ENCODE data around the gene OXT. TPM values are rescaled to one million over a fixed set of nuclear protein-coding genes. Genes with fewer than 3 reads are reported as not detected.

OXT gene
- total and polyA plus RNA-seq, 5 donors from 2014 or later, result 0.50 to 0.83 (median 0.61) TPM; not detected in 2

DNA sequence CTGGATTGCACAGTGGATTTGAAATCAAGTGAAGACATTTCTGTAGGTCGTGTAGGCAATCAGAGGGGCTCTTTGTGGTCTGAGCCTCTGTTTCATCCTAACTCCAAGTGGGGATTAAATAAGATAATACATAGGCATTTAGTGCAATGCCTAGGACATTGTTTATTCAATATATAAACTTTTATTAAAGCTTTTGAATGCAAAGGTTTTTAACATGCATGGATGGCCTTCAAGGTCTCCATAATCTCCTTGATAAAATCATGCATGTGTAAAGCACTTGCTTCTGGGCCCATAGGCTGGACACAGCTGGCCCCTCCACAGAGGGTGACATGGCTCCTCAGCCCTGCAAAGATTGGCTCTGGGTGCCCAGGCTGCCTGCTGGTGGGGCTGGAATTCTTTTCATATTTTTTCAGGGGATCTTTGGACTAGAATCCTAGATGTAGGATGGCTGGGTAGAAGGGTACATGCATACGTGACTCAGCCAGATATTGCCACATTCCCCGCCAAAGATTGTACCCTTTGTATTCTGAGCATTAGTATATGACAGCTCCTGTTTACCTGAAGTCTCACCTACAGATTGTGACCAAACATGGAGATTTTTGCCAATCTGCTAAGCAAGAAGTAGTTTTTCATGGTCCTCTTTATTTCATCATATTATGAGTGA is 32.1 kb downstream of the OXT start:
- H3K27me3 Mint-ChIP-seq, result no peaks in the 10 kb centered on the region
- Histone ChIP-seq H3K9me3 (ENCODE audit: control insufficient read depth in 2 of 2, low read length in 2 of 2) (no peaks in the 10 kb centered on the region), H3K36me3 (ENCODE audit: control insufficient read depth, insufficient read depth, low read length) (no peaks in the 10 kb centered on the region), H3K4me3 (ENCODE audit: low read depth, low read length) (no peak overlapping the region), H3K4me1 (ENCODE audit: control insufficient read depth, insufficient read depth, low read length, poor library complexity, severe bottlenecking) (peaks cover 20% of the 10 kb centered on the region), H3K27ac (ENCODE audit: insufficient read depth, low read length, poor library complexity, severe bottlenecking) (no peak overlapping the region), H3K27me3 (ENCODE audit: control insufficient read depth, insufficient read depth, low read length) (no peaks in the 10 kb centered on the region)
- H3K9me3 Mint-ChIP-seq, result no peaks in the 10 kb centered on the region
- ATAC-seq (ENCODE audit: low read depth in 2 of 2) (no peak), DNase-seq (no peak)
- peaks cover 10 to 29% (median 16%) of the 10 kb centered on the region in 4 donors for H3K4me1 Mint-ChIP-seq
- peak overlapping the region; percentile 28 to 89 (median 76) for H3K27ac Mint-ChIP-seq
- no peak overlapping the region for H3K4me3 Mint-ChIP-seq
- no peaks in the 10 kb centered on the region for H3K36me3 Mint-ChIP-seq

DNA sequence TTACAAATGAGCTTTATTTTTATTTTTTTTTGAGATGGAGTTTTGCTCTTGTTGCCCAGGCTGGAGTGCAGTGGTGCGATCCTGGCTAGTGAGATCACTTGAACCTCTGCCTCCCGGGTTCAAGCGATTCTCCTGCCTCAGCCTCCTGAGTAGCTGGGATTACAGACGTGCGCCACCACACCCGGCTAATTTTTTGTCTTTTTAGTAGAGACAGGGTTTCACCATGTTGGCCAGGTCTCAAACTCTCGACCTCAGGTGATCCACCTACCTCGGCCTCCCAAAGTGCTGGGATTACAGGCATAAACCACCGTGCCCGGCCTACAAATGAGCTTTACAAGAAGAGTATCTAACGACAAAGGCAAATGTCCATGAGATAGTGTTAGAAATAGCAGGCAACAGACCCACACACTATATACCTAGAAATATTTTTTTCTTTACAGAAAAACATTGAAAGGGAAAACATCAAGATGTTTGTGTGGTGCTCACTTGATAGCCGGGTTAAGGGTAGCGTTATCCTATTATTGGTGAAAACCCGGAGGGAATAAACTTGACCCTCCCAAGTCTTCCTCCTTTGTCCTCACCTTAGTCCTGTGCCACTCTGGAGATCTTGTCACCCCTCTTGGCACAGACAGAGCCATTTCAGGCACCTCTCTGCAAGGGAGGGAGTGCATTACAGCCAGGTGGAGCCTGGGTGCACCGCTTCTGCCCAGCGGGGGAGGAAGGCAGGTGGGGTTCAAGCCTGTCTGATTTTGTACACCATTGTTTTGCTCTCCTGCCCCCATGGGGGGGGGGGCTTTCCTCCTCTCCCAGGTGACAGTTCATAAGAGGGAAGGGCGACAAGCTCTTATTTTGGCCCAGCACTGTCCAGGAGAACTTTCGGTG is 34.1 kb downstream of the OXT start:
- ATAC-seq (ENCODE audit: low read depth in 2 of 2), result no peak
- H3K27me3 ChIP-seq (ENCODE audit: control insufficient read depth, insufficient read depth, low read length), result no peaks in the 10 kb centered on the region
- Mint-ChIP-seq H3K4me1 (peaks cover 12 to 29% (median 16%) of the 10 kb centered on the region in 4 donors), H3K27me3 (no peaks in the 10 kb centered on the region), H3K9me3 (no peaks in the 10 kb centered on the region), H3K4me3 (no peak overlapping the region), H3K27ac (no peak overlapping the region), H3K36me3 (no peaks in the 10 kb centered on the region)
- no peak overlapping the region for H3K4me3 ChIP-seq (ENCODE audit: low read depth, low read length)
- peaks cover 7% of the 10 kb centered on the region for H3K36me3 ChIP-seq (ENCODE audit: control insufficient read depth, insufficient read depth, low read length)
- DNase-seq, result no peak
- no peaks in the 10 kb centered on the region for H3K9me3 ChIP-seq (ENCODE audit: control insufficient read depth in 2 of 2, low read length in 2 of 2)
- peaks cover 20% of the 10 kb centered on the region for H3K4me1 ChIP-seq (ENCODE audit: control insufficient read depth, insufficient read depth, low read length, poor library complexity, severe bottlenecking)
- no peak overlapping the region for H3K27ac ChIP-seq (ENCODE audit: insufficient read depth, low read length, poor library complexity, severe bottlenecking)

DNA sequence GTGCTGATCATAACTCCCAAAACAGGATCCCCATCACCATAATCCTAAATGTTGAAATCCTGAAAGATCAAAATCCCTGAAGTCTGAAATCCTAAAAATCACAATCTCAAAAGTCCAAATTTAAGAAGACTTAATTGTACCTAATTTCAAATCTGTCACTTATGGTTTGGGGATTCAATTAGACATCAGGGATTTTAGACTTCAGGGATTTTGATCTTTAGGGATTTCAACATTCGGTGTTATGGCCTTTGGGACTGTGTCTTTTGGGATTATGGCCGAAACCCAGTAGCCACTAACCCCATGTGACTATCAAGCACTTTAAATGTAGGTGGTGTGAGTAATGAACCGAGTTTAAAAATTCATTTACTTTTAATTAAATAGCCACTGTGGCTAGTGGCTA is 34.8 kb downstream of the OXT start:
- Histone ChIP-seq H3K4me3 (ENCODE audit: low read depth, low read length) (no peak overlapping the region), H3K27me3 (ENCODE audit: control insufficient read depth, insufficient read depth, low read length) (no peaks in the 10 kb centered on the region), H3K4me1 (ENCODE audit: control insufficient read depth, insufficient read depth, low read length, poor library complexity, severe bottlenecking) (peaks cover 17% of the 10 kb centered on the region), H3K9me3 (ENCODE audit: control insufficient read depth in 2 of 2, low read length in 2 of 2) (no peaks in the 10 kb centered on the region), H3K27ac (ENCODE audit: insufficient read depth, low read length, poor library complexity, severe bottlenecking) (no peak overlapping the region), H3K36me3 (ENCODE audit: control insufficient read depth, insufficient read depth, low read length) (peaks cover 7% of the 10 kb centered on the region)
- Mint-ChIP-seq H3K36me3 (peaks cover 3% of the 10 kb centered on the region), H3K4me3 (no peak overlapping the region), H3K27ac (no peak overlapping the region), H3K9me3 (no peaks in the 10 kb centered on the region), H3K4me1 (peaks cover 13 to 23% (median 16%) of the 10 kb centered on the region in 4 donors), H3K27me3 (no peaks in the 10 kb centered on the region)
- DNase-seq (no peak), ATAC-seq (ENCODE audit: low read depth in 2 of 2) (no peak)

DNA sequence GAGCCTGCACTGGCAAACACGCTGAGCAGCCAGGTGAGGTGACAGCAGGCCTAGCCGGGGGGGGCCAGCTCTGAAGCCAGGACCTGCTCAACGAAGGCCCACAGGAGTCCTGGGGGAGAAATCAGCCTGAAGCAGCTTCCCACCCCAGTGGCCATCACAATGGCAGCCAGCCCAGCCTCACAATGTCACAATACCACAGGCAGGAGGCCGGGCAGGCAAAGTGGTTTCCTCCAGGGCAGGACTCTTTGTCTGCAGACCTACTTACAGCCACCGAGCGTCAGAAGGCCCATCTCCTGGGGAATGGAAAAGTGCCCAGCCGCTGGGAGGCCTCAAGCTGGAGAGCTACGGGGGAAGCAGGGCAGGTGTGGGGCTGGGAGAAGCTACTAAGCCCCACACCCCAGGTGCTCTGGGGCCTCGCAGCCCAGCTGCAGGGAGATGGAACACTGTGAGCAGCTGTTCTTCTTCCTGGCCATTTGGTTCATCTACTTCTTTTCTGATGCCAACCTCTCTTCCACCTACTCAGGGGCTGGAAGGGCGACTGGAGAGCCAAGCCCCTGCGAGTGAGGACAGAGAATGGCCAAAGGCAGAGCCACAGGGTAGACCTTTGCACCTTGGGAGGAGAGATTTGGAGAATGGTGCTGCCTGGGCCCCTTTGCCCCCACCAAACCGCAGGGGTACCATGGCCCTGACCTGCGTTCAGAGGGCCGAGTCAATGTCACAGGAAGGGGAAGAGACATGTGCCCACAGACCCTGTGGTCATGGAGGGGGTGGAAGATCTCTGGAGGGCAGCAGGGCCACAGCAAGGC is 35.4 kb downstream of the OXT start:
- no peaks in the 10 kb centered on the region for H3K27me3 Mint-ChIP-seq

DNA sequence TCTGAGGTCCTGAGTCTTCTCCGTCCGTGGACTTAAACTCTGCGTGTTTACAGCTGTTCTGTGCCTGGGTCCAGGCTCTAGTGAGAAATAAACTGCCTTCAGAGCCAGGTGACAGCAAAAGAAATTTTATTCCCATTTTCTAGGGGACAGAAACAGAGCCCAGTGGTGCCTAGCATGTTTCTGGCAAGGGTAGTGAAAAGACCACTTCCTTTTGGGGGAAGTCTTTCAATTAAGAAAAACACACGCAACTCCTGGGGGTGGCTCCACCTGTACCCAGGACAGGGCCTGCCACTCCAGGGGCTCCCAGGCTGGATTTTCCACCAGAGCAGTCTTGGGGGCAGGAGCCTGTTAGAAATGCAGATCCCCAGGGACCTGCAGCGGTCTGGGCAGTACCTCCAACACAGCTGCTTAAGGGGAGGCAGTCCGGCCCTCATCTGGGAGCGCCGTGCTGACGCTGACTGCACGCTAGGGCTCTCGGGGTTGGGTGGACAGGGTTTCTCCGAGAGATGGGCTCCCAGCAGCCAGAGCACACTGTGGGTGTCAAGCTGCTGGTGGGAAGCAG is 36.1 kb downstream of the OXT start:
- peaks cover 9% of the 10 kb centered on the region for H3K36me3 Mint-ChIP-seq
- ATAC-seq (ENCODE audit: low read depth in 2 of 2), result no peak
- H3K4me1 Mint-ChIP-seq, result peaks cover 8 to 16% (median 9%) of the 10 kb centered on the region in 4 donors
- no peaks in the 10 kb centered on the region for H3K9me3 Mint-ChIP-seq
- Histone ChIP-seq H3K27ac (ENCODE audit: insufficient read depth, low read length, poor library complexity, severe bottlenecking) (no peak overlapping the region), H3K27me3 (ENCODE audit: control insufficient read depth, insufficient read depth, low read length) (no peaks in the 10 kb centered on the region), H3K4me1 (ENCODE audit: control insufficient read depth, insufficient read depth, low read length, poor library complexity, severe bottlenecking) (peaks cover 3% of the 10 kb centered on the region), H3K9me3 (ENCODE audit: control insufficient read depth in 2 of 2, low read length in 2 of 2) (no peaks in the 10 kb centered on the region), H3K4me3 (ENCODE audit: low read depth, low read length) (no peak overlapping the region), H3K36me3 (ENCODE audit: control insufficient read depth, insufficient read depth, low read length) (peaks cover 7% of the 10 kb centered on the region)
- DNase-seq, result no peak
- no peak overlapping the region for H3K27ac Mint-ChIP-seq
- H3K4me3 Mint-ChIP-seq, result no peak overlapping the region
- H3K27me3 Mint-ChIP-seq, result no peaks in the 10 kb centered on the region

More for the DNA sequence above, 35.4 kb downstream of the OXT start:
- Histone ChIP-seq H3K9me3 (ENCODE audit: control insufficient read depth in 2 of 2, low read length in 2 of 2) (no peaks in the 10 kb centered on the region), H3K36me3 (ENCODE audit: control insufficient read depth, insufficient read depth, low read length) (peaks cover 7% of the 10 kb centered on the region), H3K4me3 (ENCODE audit: low read depth, low read length) (no peak overlapping the region), H3K27me3 (ENCODE audit: control insufficient read depth, insufficient read depth, low read length) (no peaks in the 10 kb centered on the region), H3K27ac (ENCODE audit: insufficient read depth, low read length, poor library complexity, severe bottlenecking) (no peak overlapping the region), H3K4me1 (ENCODE audit: control insufficient read depth, insufficient read depth, low read length, poor library complexity, severe bottlenecking) (peaks cover 10% of the 10 kb centered on the region)
- H3K4me3 Mint-ChIP-seq, result no peak overlapping the region
- peaks cover 11 to 23% (median 14%) of the 10 kb centered on the region in 4 donors for H3K4me1 Mint-ChIP-seq
- DNase-seq (no peak), ATAC-seq (ENCODE audit: low read depth in 2 of 2) (no peak)
- no peaks in the 10 kb centered on the region for H3K9me3 Mint-ChIP-seq
- H3K27ac Mint-ChIP-seq, result peak overlapping the region in 1 of 3 donors; percentile 61
- H3K36me3 Mint-ChIP-seq, result peaks cover 9% of the 10 kb centered on the region

DNA sequence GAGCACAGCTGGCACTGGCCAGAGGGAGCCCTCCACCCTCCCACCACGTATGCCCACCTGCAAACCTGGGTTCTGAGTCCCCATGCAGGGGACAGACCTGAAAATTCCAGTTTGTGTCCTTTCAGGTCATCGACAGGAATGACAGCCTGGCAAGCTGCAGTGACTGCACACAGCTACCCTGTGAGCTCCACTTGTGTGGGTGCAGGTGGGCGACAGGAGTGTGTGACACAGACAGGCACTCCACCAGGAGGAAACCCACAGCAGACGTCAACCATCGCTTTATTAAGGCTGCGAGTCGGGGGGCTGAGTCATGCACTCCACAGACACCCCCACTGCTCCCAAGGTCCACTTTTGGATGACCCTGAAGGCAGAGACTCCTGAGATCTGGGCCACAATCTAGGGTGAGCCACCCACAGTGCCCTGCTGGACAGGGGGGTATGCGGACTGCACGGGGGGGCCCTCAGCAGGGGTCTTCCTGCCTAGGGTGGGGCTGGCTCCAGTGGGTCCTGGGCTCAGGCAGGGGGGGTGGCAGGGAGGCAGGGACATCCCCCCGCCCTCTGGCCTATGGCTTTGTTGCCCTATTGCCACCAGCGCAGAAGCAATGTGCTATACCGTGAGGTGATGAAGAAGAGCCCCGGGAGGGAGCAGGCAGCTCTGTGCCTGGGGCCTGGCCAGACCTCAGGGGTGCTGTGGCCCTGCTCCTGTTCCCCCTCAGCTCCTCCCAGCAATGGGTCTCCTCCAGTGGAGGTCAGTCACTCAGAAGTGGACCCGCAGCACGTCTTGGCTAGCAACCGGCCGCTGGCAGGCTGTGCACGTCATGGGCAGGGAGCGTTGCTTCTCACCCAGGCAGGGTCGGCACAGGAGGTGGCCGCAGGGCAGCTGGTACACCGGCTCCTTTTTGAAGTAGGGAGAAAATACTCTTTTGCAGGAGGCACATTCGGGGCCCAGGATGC is 38.2 kb downstream of the OXT start:
- no peaks in the 10 kb centered on the region for H3K27me3 ChIP-seq (ENCODE audit: control insufficient read depth, insufficient read depth, low read length)
- no peaks in the 10 kb centered on the region for H3K9me3 ChIP-seq (ENCODE audit: control insufficient read depth in 2 of 2, low read length in 2 of 2)
- H3K4me1 ChIP-seq (ENCODE audit: control insufficient read depth, insufficient read depth, low read length, poor library complexity, severe bottlenecking), result no peaks in the 10 kb centered on the region
- DNase-seq (no peak), ATAC-seq (ENCODE audit: low read depth in 2 of 2) (no peak)
- Mint-ChIP-seq H3K27ac (no peak overlapping the region), H3K27me3 (no peaks in the 10 kb centered on the region), H3K4me3 (no peak overlapping the region), H3K4me1 (peaks cover 3 to 11% (median 5%) of the 10 kb centered on the region in 4 donors), H3K36me3 (peaks cover 22% of the 10 kb centered on the region), H3K9me3 (no peaks in the 10 kb centered on the region)
- H3K4me3 ChIP-seq (ENCODE audit: low read depth, low read length), result no peak overlapping the region
- peaks cover 15% of the 10 kb centered on the region for H3K36me3 ChIP-seq (ENCODE audit: control insufficient read depth, insufficient read depth, low read length)
- H3K27ac ChIP-seq (ENCODE audit: insufficient read depth, low read length, poor library complexity, severe bottlenecking), result no peak overlapping the region
